Activated CD4-positive, alpha-beta T cell treated with anti-CD3 and anti-CD28 coated beads, Interleukin-2, Interleukin-4, amounts not matched to agents 100 ng/mL and 50 ng/mL, durations not matched to agents 16 hours and 8 hours (primary cell): Measurements from ENCODE around the gene AFM.

ENCODE experiments used
- DNase-seq: peaks from one replicate; pipeline ENCODE4 v3.0.0-alpha.2; 2020; ENCODE audit warnings: low spot score

The AFM gene

GRCh38 chr4:73481358-73481757, at the start of gene AFM:
TSS of gene AFM (plus strand) at chr4:73481745. CDS start at chr4:73481776, 31 bp downstream.
- DNase-seq: no peak

DNA sequence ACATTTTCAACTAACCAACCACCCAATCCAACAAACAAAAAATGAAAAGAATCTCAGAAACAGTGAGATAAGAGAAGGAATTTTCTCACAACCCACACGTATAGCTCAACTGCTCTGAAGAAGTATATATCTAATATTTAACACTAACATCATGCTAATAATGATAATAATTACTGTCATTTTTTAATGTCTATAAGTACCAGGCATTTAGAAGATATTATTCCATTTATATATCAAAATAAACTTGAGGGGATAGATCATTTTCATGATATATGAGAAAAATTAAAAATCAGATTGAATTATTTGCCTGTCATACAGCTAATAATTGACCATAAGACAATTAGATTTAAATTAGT, 49.8 kb upstream of the AFM start:
- no peak for DNase-seq

- no peak for DNase-seq
Measured at GRCh38 chr4:73432169-73433000, 49.2 kb upstream of the AFM start.

DNA sequence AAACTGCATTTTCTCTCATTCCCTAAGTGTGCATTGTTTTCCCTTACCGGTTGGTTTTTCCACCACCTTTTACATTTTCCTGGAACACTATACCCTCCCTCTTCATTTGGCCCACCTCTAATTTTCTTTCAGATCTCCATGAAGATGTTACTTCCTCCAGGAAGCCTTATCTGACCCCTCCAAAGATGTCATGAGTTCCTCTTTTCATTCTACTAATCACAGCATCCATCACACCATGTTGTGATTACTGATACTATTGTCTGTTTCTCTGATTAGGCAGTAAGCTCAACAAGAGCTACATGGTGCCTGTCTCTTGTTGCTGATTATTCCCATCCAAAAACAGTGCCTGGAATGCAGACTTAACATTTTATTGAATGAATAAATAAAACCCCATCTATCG, 48.4 kb upstream of the AFM start:
- no peak for DNase-seq

- no peak for DNase-seq
Measured at GRCh38 chr4:73434311-73434710, 47.2 kb upstream of the AFM start.

DNA sequence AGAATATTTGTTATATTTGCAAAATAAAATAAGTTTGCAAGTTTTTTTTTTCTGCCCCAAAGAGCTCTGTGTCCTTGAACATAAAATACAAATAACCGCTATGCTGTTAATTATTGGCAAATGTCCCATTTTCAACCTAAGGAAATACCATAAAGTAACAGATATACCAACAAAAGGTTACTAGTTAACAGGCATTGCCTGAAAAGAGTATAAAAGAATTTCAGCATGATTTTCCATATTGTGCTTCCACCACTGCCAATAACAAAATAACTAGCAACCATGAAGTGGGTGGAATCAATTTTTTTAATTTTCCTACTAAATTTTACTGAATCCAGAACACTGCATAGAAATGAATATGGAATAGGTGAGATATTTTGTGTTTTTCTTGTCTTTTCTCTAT, 45.6 kb upstream of the AFM start, which contains the start of gene AFP:
TSS of gene AFP (plus strand) at position 238 of the 400 bp plus-strand sequence. CDS start at position 280, 42 bp downstream.
- DNase-seq: no peak

DNA sequence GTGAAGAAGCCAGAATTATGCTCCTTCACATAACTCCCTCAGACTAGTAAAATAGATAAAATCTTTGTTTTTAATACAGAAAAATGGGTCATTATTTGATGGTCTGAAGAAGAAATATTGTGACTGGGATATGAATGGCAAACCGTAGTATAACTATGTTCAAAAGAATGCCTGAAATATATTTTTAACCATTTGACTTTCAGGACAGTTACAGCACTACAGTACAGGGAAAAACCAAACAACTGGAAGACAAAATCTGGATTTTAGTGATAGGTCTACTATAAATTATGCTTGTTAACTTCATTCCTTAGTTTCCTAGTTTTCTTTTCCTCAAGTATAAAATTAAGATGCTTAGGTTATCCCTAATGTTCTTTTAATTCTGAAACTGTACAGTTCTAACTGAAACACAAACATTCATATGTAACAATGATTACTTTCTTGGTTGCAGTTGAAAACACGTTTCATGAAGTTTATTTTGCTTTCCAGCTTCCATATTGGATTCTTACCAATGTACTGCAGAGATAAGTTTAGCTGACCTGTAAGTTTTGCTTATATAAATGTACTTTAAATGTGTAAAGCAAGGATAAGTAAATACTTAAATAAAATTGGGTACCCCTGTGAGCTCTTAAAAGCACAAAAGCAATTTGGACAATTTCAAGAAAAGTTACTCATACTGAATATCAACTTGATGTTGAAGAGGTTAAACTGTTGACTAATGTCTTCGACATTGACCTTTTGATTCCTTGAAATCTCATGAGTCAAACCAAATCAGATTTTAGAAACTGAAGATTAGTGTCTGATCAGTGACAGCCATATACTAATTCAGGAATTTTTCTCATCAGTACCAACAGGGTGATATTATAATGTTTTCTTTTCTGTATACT, 44.6 kb upstream of the AFM start:
- DNase-seq: no peak

GRCh38 chr4:73437558-73437956, 44.0 kb upstream of the AFM start:
- no peak for DNase-seq

- no peak for DNase-seq
Measured at GRCh38 chr4:73438048-73438447, 43.5 kb upstream of the AFM start.

DNA sequence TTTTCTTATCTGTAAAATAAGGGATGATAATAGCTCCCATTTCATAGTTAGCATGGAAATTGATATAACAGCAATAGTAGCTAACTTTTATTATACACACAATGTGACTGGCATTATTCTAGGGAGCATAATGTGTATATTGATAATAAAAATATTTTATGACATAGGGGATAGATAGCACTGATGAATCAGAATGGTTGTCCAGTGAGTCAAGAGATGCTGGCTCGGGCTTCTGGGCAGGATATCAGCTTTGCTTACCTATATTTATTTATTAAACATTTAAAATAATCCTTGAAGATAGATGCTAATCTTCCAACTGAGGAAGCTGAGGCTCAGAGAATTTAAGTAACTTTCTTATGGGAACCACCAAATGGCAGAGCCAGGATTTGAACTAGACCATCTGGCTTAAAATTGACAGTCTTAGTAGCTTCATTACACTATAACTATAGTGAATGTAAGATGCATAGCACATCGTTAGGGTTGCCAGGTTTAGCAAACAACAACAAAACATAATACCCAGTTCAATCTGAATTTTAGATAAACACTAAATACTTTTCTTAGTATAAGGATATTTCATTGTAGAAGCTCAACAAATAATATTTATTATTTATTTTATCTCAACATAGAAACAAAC, 42.8 kb upstream of the AFM start:
- DNase-seq: no peak

GRCh38 chr4:73439445-73439844, 42.1 kb upstream of the AFM start:
- no peak for DNase-seq

- no peak for DNase-seq
Measured at GRCh38 chr4:73439991-73440390, 41.6 kb upstream of the AFM start.

GRCh38 chr4:73440653-73441052, 40.9 kb upstream of the AFM start:
- DNase-seq: no peak

GRCh38 chr4:73442275-73442674, 39.3 kb upstream of the AFM start:
- DNase-seq: no peak

GRCh38 chr4:73443224-73443623, 38.3 kb upstream of the AFM start:
- DNase-seq: no peak

DNA sequence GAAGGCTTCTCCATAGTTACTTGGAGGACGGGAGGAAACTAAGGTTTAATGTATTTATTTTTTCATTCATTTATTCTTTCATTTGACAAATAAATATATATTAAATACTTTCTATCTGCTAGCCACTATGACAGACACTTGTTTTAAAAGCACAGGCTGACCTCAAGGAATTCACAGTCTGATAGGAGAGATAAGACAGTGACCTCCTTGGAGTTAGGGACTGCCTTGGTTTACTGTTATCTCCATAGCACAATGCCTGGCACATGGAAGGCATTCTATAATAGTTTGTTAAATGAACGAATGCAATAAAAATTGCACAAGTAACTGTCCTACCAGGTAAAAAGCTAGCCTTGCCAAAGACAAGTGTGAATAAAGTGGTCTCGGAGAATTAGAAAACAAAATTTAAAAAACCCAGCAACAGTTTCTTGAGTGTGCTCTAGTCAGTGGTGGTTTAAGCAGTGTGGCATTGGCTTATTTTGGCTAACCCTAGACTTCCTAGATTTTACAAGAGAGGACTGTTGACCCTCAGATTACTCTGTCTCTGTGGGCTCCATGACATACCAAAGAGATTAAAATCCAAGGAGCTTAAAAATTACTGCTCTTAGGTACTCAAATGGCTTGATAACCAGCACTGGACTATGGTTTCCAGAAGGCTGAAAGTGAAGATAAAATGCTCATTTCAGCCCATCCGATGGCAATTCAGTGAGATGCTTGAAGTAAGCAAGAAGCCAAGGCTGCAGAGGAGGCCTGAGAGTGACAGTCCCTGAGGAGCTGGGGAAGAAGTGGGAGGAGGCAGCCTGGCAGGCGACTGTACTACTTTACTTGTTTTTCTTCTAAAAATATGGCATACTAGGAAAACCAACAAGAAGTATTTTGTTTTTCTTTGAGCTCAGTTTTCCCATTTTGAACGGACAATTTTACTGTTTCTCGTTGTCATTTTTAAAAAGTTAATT, 35.9 kb upstream of the AFM start:
- DNase-seq: no peak

DNA sequence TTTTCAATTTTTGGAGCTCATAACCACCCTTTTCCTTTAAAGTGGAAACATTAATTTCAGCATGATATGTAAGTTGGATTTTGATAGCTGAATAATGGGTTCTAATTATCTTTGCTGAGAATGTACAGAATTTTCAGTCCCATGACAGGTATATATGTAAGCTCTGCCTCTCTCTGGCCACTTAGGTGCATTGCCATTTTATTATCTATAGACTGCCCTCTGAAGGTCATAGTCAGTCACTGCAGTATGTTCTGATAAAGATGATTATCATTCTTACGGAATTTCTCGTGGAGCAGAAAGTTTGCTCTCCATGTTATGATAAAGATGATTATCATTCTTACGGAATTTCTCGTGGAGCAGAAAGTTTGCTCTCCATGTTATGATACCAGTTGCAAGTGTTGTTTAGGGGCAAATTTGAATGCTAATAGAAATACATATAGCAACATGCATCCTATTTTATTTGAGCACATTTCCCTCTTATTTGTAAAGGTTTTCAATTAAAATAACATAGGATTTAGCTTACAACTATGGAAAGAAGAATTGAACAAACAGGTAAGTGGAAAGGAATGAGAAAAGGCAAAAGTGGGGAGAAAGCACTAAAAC, 35.1 kb upstream of the AFM start:
- DNase-seq: peak; percentile 52

DNA sequence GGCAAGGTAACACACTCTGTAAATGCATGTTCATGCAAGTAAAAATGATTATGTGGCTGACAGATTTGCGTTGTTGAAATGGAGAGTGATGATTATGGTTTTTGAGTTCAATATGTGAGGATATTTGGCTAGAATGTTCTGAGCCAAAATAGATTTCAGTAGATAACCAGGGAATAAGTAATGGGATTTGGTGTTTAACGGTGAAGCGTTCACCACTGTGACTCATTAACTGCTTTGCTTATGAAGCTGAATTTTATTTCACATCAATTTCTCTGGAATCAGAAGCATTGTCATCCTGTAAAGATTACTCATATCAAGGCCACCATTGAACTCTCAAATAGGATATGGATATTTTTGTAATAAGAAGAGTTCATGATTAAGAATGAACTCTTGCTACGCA, 33.9 kb upstream of the AFM start:
- DNase-seq: peak; percentile 5

DNA sequence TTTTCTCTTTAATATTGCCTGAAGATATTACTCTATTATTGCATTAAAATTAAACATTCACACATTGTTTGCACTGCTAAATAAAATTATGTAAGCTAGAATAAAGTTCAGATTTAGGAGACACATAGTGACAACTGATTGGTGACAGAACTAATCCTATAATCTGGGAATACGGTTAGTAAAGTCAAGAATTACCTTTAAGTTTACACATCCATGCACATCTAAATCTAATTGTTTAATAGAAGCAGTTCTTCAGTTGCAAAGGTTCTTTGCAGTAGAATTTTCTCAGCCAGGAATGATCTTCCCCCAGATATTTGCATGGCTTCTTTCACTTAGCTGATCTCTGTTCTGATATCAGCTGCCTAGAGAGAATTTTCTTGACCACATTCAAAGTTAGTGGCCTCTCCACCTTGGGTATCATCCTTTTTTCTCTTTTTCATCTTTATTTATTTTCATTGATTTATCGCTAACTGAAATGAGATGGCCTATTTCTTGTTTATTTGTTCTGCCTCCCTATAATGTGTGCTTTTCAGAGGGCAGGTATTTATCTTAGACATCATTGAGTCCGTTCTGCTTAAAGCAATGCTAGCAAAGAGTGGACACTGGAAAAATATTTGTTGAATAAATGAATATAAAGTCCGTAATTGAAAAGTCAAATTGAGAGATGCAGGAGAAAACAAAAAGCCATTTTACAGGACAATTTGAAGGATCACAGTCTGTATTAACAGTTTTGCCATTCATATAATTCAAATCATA, 32.9 kb upstream of the AFM start:
- DNase-seq: no peak

DNA sequence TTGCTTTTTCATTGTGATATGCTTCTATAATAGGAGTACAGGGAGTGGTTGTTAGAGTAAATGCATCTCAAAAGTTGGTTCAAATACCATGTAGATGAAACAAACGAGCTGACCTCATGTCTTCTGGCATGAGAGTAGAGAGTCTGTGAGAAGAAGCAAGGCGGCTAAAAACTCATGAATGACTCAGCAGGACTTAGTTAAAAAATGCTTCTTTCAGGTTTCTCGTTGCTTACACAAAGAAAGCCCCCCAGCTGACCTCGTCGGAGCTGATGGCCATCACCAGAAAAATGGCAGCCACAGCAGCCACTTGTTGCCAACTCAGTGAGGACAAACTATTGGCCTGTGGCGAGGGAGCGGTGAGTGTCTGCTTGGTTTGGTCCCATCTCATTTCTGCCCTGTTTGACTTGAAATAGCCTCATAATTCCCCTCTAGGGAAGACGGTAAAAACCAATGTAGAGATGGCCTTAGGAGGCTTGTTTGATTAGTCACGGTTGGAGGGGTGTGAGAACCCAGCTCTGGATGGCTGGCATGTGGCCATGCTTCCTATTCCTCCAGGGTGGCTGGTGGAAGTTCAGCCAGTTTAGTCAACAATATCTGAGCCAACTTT, 31.0 kb upstream of the AFM start:
- DNase-seq: no peak
